HFFc6 (cell line): Measurements from ENCODE around the gene TLN1. TPM values are rescaled to one million over a fixed set of nuclear protein-coding genes. Genes with fewer than 3 reads are reported as not detected.

Experiments
- DNase-seq: peaks from one replicate; pipeline ENCODE4 v3.0.0-alpha.2; 2018
- H3K27ac Mint-ChIP-seq: 2 replicates; pipeline ENCODE4 v1.8.0; 2020; ENCODE audit warnings: mild to moderate bottlenecking, mixed read lengths
- H3K27me3 Mint-ChIP-seq: 2 replicates; pipeline ENCODE4 v1.8.0; 2021; ENCODE audit warnings: mild to moderate bottlenecking, moderate library complexity, mixed read lengths; ENCODE audit not compliant: insufficient read depth
- H3K36me3 Mint-ChIP-seq: 2 replicates; pipeline ENCODE4 v1.8.0; 2021; ENCODE audit warnings: low read depth, mixed read lengths
- H3K4me1 Mint-ChIP-seq: 2 replicates; pipeline ENCODE4 v1.8.0; 2020; ENCODE audit warnings: low read depth, mixed read lengths
- H3K4me3 Mint-ChIP-seq: 2 replicates; pipeline ENCODE4 v1.8.0; 2020; ENCODE audit warnings: mild to moderate bottlenecking, moderate library complexity, mixed read lengths
- H3K9me3 Mint-ChIP-seq: 2 replicates; pipeline ENCODE4 v1.8.0; 2020; ENCODE audit warnings: mild to moderate bottlenecking, mixed read lengths
- CTCF ChIP-seq: fragments of 200-600 bp; sonication (generic); IDR thresholded peaks from 2 replicates; pipeline ENCODE4 v1.5.0; 2021; ENCODE audit warnings: antibody characterized with exemption, mild to moderate bottlenecking
- total RNA-seq, 6 experiments: library from RNA; stranded (reverse); fragmentation: NEBNext Ultra II Directional; extraction: Animal tissue kit (Norgen Biotek cat#: 25700); gene quantifications; 2 replicates in 1 of 6; 3 replicates in 5 of 6; pipeline ENCODE4 v1.2.3, GENCODE V29; 2021

Gene TLN1
- total RNA-seq, 6 experiments from 2014 or later, result 470 to 562 (median 491) TPM

GRCh38 chr9:35705372-35705771 lies 26.6 kb downstream of the TLN1 start:
- no peak for TF ChIP-seq CTCF
- no peak for DNase-seq
- Mint-ChIP-seq H3K27ac (no peak overlapping the region), H3K4me3 (no peak overlapping the region), H3K27me3 (peaks cover 3% of the 10 kb centered on the region), H3K9me3 (no peaks in the 10 kb centered on the region), H3K4me1 (no peaks in the 10 kb centered on the region), H3K36me3 (peaks cover 41% of the 10 kb centered on the region)

- DNase-seq, result no peak
- Mint-ChIP-seq H3K36me3 (peaks cover 37% of the 10 kb centered on the region), H3K4me1 (no peaks in the 10 kb centered on the region), H3K27ac (no peak overlapping the region), H3K27me3 (peaks cover 3% of the 10 kb centered on the region), H3K9me3 (no peaks in the 10 kb centered on the region), H3K4me3 (no peak overlapping the region)
- no peak for TF ChIP-seq CTCF
Measured at GRCh38 chr9:35703906-35704672, 27.9 kb downstream of the TLN1 start.

GRCh38 chr9:35702696-35703095 lies 29.3 kb downstream of the TLN1 start:
- Mint-ChIP-seq H3K9me3 (no peaks in the 10 kb centered on the region), H3K4me1 (peaks cover 4% of the 10 kb centered on the region; the same call in 1 of the 2 replicates), H3K27me3 (peaks cover 3% of the 10 kb centered on the region), H3K4me3 (no peak overlapping the region), H3K27ac (peak overlapping the region; percentile 12; the same call in 1 of the 2 replicates), H3K36me3 (peaks cover 27% of the 10 kb centered on the region)
- TF ChIP-seq CTCF, result no peak
- DNase-seq, result no peak

- Mint-ChIP-seq H3K27ac (no peak overlapping the region), H3K4me1 (peaks cover 21% of the 10 kb centered on the region), H3K36me3 (peaks cover 27% of the 10 kb centered on the region), H3K27me3 (peaks cover 7% of the 10 kb centered on the region), H3K9me3 (no peaks in the 10 kb centered on the region), H3K4me3 (no peak overlapping the region)
- TF ChIP-seq CTCF, result no peak
- no peak for DNase-seq
Measured at GRCh38 chr9:35700942-35701341, 31.1 kb downstream of the TLN1 start.

GRCh38 chr9:35700031-35700430 lies 32.0 kb downstream of the TLN1 start:
- no peaks in the 10 kb centered on the region for H3K9me3 Mint-ChIP-seq
- peaks cover 4% of the 10 kb centered on the region; the same call in 1 of the 2 replicates for H3K27me3 Mint-ChIP-seq
- TF ChIP-seq CTCF, result no peak
- H3K4me3 Mint-ChIP-seq, result no peak overlapping the region
- H3K27ac Mint-ChIP-seq, result no peak overlapping the region
- no peak for DNase-seq
- H3K36me3 Mint-ChIP-seq, result peaks cover 27% of the 10 kb centered on the region
- peaks cover 28% of the 10 kb centered on the region for H3K4me1 Mint-ChIP-seq
